IPS-NIHi7 (cell line): ENCODE results near the gene GHRL.
A peak's percentile ranks its signal among the peaks of the same experiment; 100 is the strongest.
"Not testable (repeated sequence)": the region's sequence is repeated elsewhere in the genome, so short reads cannot be mapped to it uniquely, and the experiment has no call there.

ENCODE experiments used
- DNase-seq: peaks from one replicate; pipeline ENCODE4 v3.0.0; 2012; ENCODE audit warnings: mixed read lengths; ENCODE audit errors: extremely low spot score

The GHRL gene

GRCh38 chr3:10274601-10275000 lies 18.1 kb downstream of the GHRL start:
- DNase-seq: no peak

DNA sequence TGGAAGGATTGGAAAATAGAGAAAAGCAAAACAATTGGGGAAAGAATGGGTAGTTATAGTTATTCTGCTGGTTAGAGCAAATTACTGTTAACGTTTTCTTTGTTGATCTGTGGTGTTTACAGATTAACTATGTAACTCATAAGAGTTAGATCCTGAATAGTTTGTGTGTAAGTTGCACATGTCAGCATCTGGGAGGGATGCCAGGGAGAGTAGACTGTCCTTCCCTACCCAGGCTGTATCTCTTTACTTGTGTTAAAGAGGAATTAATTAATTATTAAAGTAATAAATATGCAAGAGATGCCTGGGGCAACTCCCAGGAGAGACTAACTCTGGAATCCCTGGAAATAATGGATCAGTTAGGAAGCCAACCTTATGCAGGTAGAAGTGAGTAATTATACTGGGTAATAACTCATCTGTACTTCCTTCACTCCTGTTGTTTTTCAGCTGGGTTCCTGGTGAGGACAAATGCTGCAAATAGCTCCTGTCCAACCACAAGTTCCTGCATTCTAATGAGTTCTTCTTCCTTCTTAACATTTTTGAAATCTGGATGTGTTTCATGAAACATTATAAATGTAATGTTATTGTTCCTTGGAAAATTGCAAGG lies 18.9 kb downstream of the GHRL start:
- DNase-seq: no peak

GRCh38 chr3:10272977-10273376 lies 19.8 kb downstream of the GHRL start:
- DNase-seq: no peak

DNA sequence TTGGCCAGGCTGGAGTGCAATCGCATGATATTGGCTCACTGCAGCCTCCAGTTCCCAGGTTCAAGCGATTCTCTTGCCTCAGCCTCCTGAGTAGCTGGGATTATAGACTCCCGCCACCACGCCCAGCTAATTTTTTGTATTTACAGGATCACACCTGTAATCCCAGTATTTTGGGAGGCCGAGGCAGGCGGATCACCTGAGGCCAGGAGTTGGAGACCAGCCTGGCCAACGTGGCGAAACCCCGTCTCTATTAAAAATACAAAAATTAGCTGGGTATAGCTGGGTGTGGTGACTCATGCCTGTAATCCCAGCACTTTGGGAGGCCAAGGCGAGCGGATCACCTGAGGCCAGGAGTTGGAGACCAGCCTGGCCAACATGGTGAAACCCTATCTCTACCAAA lies 20.3 kb downstream of the GHRL start:
- DNase-seq: not testable (repeated sequence)

DNA sequence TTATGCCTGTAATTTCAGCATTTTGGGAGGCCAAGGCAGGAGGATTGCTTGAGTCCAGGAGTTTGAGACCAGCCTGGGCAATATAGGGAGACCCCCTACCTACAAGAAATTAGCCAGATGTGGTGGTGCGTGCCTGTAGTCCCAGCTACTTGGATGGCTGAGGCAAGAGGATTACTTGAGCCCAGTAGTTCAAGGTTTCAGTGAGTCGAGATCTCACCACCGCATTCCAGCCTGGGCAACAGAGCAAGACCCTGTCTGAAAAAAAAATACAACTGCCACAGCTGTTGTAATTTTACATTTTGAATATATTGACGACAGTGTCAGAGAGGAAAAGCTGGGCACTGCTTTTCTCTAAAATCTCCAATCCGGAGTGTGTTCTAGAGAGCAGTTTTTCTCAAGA lies 23.3 kb downstream of the GHRL start:
- DNase-seq: no peak

GRCh38 chr3:10268930-10269329 lies 23.8 kb downstream of the GHRL start:
- DNase-seq: no peak

- no peak for DNase-seq
Measured at GRCh38 chr3:10268116-10268515, 24.6 kb downstream of the GHRL start.

GRCh38 chr3:10266936-10267335 lies 25.8 kb downstream of the GHRL start:
- not testable (repeated sequence) for DNase-seq

DNA sequence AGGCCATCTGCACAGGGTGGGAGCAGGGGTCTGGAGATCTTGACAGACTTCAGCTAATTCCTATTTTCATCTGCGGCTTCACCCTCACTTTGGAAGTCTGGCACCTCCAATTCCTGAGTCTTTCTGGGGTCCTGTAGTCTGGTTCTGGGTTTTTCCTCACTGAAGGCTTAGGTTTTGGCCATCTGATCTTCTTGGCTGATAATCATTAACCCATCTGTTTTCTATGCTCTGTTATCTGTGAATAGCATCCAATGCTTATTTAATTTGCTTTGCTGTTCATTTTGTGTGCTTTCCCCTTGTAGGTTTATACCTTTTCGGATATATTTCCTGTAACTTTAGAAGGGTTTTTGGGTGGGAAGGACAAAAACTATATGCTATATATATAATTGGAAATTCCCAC lies 26.9 kb downstream of the GHRL start:
- no peak for DNase-seq

DNA sequence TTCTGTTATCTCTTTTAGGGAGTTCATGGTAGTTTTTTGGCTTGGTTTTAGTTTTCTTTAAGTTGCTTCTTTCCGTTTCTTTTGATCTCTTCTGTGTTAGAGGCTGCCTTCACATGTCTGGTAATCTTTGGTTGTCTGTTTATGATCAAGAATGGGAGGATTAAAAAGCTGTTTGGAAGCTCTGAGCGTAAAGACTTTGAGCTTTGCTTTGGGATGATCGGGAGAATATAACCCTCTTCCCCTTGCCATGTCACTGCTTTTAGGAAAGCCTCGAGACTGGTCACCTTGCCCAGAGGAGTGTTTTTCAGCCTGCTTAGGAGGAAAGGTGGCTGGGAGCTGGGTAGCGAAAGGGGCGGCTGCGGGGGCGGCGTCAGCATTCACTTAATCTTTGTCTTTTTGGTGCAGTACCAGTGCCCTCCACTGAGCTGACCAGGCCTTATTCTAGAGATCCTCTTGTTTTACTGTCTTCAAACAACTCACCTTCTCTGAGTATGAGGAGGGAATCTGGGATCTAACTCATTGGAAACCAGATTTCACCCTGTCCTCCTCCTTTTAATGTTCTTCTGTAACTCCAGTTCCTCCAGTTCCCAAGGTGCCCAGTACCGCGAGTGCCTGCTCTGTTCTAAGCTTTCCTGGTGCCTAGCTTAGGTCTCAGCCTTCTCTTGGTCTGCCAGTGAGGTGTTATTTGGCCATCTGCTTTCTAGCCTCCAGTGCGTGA lies 28.9 kb downstream of the GHRL start:
- peak; percentile 90 for DNase-seq

DNA sequence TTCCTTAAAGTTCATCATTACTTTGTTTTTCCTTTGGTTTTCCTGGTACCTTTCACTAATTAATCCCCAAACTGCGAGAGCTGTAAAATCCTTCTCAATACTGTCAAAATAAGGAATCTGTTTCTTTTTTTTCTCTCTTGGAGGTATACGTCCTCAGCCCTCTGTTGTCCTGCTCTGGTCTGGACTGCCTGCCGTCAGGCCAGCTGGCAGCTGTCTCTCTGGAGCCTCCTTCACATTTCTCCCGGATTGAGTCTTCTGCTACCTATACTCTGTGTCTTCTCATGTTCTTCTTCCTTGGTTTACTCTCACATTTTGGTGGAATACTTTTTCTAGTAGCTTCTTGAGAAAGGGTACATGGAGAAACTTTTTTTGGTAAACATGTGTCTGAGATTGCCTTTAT lies 30.7 kb downstream of the GHRL start:
- DNase-seq: no peak

- DNase-seq: no peak
Measured at GRCh38 chr3:10260211-10260701, 32.5 kb downstream of the GHRL start.

- DNase-seq: no peak
Measured at GRCh38 chr3:10259798-10260197, 32.9 kb downstream of the GHRL start.

- no peak for DNase-seq
Measured at GRCh38 chr3:10259036-10259435, 33.7 kb downstream of the GHRL start.

DNA sequence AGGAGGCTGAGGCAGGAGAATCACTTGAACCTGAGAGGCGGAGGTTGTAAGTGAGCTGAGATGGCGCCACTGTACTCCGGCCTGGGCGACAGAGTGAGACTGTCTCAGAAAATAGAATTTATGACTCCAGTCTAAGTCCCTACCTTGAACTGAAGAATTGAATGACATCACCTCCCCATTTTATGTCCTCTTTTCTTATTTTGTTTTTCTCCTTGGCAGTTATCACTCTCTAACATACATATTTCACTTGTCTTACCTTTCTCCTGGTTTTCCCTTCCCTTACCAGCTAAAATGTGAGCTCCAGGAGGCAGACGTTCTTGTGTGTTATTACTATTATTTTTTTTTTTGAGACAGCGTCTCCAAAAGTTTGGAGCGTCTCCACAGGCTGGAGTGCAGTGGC lies 36.9 kb downstream of the GHRL start:
- no peak for DNase-seq

DNA sequence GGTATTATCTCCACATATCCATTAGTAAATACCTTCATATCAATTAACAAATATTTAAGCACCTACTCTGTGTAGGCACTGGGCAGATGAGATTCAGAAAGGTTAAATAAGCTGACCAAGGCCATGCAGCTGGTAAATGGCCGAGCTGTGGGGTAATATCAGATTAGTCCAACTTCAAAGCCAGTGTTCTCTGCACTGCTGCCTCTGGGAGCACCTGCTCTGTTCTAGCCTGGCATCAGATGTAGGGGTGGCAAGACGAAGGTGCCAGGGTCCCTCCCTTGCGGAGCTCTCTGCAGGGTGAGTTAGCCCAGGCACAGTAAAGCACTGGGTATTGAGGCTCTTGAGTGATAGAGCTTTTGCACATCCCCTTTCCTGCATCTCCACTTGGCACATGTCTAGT lies 39.0 kb downstream of the GHRL start:
- no peak for DNase-seq

DNA sequence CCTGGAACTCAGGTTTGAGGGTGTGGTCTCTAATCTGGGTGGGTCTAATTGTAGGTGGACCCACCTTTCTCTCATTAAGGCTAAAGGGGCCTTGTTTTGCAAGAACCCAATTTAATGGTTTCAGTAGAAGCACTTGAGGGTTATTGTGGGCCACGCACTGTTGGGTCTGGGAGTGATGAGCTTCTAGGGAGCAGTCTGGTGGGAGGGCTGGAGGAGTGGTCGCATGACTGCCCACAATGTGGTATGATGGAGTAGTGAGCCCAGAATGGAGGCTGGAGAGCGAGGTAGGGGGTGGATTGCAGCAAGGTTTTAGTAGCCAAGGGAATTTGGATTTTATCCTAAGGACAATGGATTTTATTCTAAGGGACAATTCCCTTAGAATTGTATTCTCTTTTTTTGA lies 41.7 kb downstream of the GHRL start:
- no peak for DNase-seq

- DNase-seq: no peak
Measured at GRCh38 chr3:10249833-10250232, 42.9 kb downstream of the GHRL start.

DNA sequence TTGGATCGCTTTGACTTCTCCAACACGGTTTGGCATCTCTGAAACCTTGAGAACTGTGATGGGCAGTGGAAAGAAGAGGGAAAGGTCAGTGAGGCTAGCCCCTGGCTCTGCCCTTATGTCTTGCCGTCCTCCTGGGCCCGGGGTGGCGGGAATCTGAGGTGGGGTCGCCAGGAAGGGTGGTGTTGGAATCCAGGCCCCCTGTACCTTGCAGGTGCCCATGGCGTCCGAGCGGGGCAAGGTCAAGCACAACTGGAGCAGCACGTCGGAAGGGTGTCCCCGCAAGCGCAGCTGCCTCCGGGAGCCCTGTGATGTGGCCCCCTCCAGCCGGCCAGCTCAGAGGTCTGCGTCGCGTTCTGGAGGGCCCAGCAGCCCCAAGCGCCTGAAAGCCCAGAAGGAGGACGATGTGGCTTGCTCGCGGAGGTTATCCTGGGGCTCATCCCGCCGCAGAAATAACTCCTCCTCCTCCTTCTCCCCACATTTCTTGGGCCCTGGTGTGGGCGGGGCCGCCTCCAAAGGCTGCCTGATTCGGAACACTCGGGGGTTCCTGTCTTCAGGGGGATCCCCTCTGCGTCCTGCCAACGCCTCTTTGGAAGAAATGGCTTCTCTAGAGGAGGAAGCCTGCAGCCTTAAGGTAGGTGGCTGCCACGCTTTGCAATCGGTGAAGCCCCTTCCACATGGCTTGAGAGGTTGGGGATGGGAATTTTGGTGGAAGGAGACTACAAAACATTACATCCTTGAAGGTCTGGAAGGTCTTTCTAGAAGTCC lies 43.6 kb downstream of the GHRL start:
- DNase-seq: peak; percentile 35

GRCh38 chr3:10248184-10248983 lies 44.4 kb downstream of the GHRL start, which contains the start of gene TATDN2:
Gene TATDN2 (plus strand): TSS chr3:10248459. CDS start chr3:10249201, 742 bp downstream.
- DNase-seq: peak; percentile 100

DNA sequence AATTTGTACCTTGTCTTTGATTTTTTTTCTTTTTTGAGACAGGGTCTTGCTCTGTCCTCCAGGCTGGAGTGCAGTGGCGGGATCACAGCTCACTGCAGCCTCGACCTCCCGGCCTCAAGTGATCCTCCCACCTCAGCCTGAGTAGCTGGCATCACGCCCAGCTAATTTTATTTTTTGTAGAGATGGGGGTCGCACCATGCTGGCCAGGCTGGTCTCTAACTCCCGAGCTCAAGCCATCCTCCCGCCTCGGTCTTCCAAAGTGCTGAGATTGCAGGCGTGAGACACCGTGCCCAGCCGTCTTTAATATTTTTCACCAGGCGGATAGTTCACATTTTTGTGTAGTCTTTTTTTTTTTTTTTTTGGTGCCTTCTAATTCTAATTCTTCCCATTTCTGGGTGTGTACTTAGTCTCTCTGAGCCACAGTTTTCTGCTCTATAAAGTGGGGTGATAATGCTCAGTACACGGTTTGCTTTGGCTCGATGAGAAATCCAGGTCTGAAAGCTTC lies 45.0 kb downstream of the GHRL start:
- no peak for DNase-seq
